Activated CD4-positive, alpha-beta T cell treated with anti-CD3 and anti-CD28 coated beads, Interleukin-2, amount 50 U/mL, for 4 hours (primary cell): Measurements from ENCODE around the gene CIBAR2.
"Not testable (repeated sequence)": the region's sequence is repeated elsewhere in the genome, so short reads cannot be mapped to it uniquely, and the experiment has no call there.

Experiments used
- DNase-seq, 2 experiments: peaks; one replicate each; pipeline ENCODE4 v3.0.0-alpha.2; 2020

The CIBAR2 gene

DNA sequence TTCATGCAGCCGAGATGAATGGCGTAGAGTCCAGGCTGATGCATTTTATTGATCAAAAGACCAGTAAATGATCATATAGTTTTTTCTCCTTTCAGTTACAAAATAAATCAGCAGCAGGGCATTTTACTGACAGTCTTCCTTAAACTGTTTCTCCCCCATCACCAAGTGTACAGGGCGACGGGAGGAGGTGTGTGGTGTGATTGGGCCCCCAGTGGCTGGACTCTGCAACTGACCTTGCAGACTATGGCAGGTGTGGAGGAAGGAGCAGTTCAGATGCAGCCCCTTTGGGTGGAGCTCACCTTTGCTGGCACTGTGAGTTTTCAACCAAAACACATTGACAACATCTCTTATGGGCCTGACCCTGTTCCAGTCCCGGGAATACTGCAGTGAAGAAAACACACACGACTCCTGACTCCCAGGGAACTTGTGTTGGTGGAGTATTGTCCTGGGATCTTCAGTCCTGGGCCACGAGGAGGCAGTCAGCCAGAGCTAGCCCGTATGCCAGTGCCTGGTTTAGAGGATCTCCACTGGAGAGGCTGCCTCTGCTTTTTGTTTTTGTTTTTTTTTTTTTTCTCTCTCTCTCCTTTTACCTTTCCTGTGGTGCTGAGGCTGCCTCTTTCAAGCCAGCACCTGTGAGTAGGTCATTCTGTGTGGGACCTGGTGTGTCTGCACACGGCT lies 54.9 kb downstream of the CIBAR2 start:
- no peak for DNase-seq

DNA sequence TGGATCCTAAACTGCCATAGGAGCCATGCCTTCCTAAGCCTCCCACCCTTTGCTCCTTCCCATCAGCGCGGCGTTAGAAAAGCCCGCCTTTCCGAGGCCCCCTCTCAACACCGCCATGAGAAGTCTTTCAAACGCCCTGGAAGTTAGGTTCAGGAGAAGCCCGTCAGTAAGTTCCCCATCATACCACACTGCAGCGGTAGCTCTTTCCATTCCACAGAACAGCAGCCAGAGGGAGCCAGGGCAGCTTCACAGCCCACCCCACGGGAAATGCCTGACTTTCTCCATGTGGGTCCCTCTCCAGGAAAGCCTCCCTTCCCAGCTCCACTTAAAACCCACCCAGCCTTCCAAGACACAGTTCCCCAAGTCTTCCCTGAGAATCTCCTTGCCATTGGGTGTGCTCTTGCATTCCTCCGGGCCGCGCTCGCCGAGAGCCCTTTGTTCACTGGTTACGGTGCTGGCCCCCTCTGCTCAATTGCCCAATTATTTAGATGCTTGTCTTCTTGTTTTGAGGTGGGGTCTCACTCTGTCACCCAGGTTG lies 56.0 kb downstream of the CIBAR2 start:
- no peak for DNase-seq

DNA sequence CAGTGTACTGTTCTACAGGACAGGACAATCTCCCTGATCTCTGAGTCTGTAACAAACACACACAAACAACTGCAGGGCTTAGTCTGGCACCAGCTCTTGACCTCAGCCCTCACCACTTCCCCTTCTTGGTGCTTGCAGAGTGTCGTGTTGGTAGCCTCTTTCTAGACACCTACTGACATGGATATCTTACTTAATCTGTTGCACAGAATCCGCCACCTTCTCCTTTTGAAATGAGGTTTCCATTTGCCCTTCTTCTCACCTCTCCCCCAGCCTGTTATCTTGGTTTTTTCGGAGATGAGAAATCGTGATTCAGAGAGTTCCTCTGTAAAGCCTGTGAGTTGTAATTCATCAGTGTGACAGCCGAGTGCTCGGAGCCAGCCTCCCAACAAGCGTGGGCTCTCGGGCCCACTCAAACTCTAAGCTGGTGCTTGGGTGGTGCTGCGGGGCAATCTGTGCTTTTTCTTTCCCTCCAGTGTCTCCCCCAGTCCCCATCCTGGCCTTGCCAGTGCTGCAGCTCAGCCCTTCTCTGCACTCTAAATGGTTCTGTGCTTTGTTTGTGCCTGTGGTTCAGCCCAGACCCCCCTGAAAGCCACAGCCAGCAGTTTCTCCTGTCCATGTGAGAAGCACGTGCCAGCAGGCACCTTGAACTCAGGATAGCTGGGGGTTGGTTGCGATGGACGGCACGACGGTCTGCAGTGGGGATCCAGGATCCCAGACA lies 56.6 kb downstream of the CIBAR2 start:
- peak; percentile 39 to 46 for DNase-seq

DNA sequence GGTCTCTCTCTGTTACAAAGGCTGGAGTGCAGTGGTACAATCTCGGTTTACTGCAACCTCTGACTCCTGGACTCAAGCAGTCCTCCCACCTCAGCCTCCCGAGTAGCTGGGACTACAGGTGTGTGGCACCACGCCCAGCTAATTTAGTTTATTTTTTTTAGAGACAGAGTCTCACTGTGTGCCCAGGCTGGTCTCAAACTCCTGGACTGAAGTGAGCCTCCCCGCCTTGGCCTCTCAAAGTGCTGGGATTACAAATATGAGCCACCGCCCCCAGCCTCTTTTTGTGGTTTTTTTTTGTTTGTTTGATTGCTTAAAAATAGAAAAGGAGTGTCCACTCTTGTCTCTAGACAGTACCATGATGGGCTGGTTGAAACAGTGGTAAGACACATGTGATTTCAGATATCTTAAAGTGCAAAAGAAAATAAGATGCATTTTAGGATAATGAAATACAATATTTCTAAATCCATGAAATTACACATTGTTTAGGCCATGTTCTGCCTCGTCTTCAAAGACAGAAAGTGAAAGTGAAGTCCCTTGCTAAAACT lies 57.3 kb downstream of the CIBAR2 start:
- no peak for DNase-seq

DNA sequence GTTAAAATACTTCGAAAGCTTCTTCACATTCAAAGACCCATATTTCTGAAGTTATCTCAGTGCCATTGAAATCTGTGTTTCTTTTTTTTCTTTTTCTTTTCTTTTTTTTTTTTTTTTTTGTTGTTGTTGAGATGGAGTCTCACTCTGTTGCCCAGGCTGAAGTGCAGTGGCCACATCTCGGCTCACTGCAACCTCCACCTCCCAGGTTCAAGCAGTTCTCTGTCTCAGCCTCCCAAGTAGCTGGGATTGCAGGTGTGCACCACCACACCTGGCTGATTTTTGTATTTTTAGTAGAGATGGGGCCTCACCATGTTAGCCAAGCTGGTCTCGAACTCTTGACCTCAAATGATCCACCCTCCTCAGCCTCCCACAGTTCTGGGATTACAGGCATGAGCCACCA lies 58.0 kb downstream of the CIBAR2 start:
- DNase-seq: not testable (repeated sequence)

DNA sequence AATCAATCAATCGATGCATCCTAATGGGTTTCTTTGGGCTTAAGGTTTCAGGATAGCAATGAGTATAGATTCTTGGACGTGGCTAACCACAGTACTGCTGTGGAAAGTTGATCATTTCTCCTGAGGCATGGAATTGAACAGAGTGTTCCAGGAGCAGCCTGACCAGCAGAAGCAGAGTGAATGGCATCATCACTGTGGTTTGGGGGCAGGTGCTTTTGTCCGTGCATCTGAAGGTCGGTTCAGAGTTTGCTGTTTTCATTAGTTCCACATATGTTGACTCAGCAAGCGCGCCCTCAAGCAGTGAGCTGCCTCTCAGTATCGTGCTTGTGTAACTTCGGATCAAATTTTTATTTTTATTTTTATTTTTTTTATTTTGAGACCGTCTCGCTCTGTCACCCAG lies 59.7 kb downstream of the CIBAR2 start:
- DNase-seq: no peak

DNA sequence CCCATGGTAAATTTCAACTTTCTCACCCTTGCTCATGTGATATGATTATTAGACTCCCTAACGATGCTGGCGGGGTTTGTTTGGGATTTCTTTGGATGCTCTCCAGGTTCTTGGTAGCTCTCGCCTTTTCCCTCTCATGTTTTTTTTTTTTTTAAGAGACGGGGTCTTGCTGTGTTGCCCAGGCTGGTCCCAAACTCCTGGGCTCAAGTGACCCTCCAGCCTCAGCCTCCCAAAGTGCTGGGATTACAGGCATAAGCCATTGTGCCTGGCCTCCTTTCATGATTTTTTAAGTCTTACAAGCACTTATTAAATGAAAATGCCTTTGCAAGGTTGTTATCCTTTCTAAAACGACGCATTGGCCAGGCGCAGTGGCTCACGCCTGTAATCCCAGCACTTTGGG lies 60.6 kb downstream of the CIBAR2 start:
- no peak for DNase-seq

DNA sequence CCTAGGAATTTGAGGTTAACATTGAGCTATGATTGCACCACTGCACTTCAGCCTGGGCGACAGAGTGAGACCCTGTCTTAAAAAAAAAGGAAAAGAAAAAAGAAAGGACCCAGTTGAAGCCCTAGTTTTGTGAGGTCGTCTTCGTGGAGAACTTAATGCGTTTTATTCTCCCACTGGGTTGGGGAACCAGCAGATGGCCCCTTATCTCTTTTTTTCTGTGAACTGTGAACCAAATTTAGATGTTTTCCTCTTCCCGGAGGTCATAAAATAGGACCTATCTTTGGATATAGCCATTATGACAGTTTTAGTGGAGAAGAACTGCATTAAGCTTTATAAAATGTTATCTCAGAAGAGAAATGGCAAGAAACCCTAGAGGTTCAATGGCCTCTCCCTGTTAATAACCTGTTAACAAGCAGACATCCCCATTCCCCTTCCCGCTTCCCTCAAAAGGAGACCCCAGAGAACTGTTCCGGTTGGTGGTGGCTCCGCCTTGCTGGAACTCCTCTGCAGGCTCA lies 61.1 kb downstream of the CIBAR2 start:
- DNase-seq: no peak

DNA sequence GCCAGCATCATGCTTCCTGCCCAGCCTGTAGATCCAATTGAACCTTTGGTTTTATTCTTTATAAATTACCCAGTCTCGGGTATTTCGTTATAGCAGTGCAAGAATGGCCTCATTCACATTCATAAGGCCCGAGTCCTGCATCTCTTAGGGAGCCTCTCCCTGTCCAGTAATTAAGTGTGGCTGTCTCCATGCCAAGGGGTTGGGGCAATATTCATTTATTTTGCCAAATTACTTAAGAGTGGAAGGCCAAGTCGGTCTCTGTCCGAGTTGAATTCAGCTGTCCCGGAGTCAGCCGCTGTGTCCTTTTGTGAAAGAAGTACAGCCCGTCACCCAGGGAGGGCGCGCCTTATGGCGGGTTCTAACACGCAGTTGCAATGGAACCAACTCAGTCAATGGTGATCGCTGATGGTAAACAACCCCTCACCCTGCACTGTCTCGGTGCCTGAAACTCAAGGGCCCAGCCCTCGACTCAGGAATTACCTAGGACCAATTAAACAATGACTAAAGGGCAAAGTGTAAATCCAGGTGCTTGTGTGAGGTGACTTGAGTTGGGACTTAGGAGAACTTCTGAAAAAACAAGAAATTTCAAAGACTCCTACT lies 62.5 kb downstream of the CIBAR2 start:
- no peak for DNase-seq

DNA sequence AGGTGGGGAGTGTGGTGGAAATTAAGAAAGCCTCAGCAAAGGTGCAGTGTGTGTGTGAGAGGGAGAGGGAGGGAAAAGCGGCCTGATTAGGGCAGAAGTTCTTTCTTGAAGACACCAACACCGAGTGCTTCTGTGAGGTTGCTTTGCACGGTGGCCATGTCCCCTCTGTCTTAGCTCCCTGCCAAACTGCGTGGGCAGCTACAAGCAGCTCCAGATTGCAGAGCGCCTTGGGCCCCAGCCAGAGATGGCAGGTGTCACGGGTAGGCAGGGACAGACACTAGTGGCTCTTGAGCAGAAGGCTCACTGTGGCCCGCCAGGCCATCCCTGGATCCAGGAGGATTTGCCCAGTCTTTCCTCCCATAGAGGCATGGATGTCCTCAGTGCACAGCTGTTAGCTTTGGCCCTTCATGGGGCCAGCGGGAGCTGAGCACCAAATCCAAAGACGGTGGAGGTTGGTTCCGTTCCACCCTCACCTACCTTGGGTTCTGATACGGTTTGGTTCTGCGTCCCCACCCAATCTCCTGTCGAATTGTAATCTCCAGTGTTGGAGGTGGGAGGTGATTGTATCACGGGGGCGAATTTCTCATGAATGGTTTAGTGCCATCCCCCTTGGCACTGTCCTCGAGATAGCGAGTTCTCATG lies 63.2 kb downstream of the CIBAR2 start:
- DNase-seq: no peak
